HG03280 (cell line): ENCODE measurements around the gene PEX11A.

ENCODE experiments used
- ATAC-seq: cut with Tn5 transposase; IDR thresholded peaks from one replicate; pipeline ENCODE4 v1.9.1; 2021; ENCODE audit warnings: mild to moderate bottlenecking, moderate library complexity; ENCODE audit not compliant: unreplicated experiment

Gene PEX11A

DNA sequence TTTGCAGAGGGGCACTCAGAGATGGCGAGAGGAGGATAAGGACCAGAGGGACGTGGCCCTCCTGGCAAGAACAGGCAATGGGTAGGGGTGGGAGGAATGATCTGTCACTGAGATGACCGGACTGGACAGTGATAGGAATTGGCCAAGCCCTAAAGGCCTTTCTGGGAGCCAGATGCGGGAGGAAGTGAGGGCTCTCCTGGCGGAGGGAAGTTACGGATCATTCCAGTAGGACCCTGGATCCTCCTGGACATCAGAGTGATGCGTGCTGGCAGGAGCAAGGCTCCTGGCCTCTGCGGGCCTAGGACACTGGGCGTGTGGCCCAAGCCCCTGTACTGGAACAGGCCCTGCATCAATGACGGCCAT is 58.7 kb downstream of the PEX11A start:
- no peak for ATAC-seq
